Stimulated activated CD4-positive, alpha-beta T cell treated with anti-CD3 and anti-CD28 coated beads, Interleukin-4, amount 100 ng/mL, for 1 hour (primary cell): Measurements from ENCODE around the gene PCSK4.
"Not testable (repeated sequence)": the region's sequence is repeated elsewhere in the genome, so short reads cannot be mapped to it uniquely, and the experiment has no call there.

Source experiments
- DNase-seq: peaks from one replicate; pipeline ENCODE4 v3.0.0-alpha.2; 2020

The PCSK4 gene

GRCh38 chr19:1503925-1504773 is 14.0 kb upstream of the PCSK4 start:
- no peak for DNase-seq

- DNase-seq: peak; percentile 75
These were observed 13.2 kb upstream of the PCSK4 start for GRCh38 chr19:1503089-1503924.

GRCh38 chr19:1502433-1503088 is 12.4 kb upstream of the PCSK4 start:
- DNase-seq: no peak

- no peak for DNase-seq
These were observed 11.0 kb upstream of the PCSK4 start for GRCh38 chr19:1501200-1501595.

GRCh38 chr19:1499231-1499630 is 9.1 kb upstream of the PCSK4 start:
- not testable (repeated sequence) for DNase-seq

GRCh38 chr19:1497578-1498235 is 7.6 kb upstream of the PCSK4 start:
- DNase-seq: no peak

GRCh38 chr19:1496714-1497577 is 6.8 kb upstream of the PCSK4 start:
- DNase-seq: no peak

- no peak for DNase-seq
These were observed 5.9 kb upstream of the PCSK4 start for GRCh38 chr19:1495799-1496713.

- no peak for DNase-seq
These were observed 5.1 kb upstream of the PCSK4 start for GRCh38 chr19:1495051-1495798.

- no peak for DNase-seq
These were observed 4.1 kb upstream of the PCSK4 start for GRCh38 chr19:1494115-1494815.

GRCh38 chr19:1492474-1493006 is 2.4 kb upstream of the PCSK4 start:
- DNase-seq: no peak

GRCh38 chr19:1491849-1492170 is 1.7 kb upstream of the PCSK4 start:
- no peak for DNase-seq

GRCh38 chr19:1491114-1491848 is 1.1 kb upstream of the PCSK4 start, which contains the start of gene REEP6:
REEP6 (plus strand) TSS chr19:1491181; CDS start chr19:1491270, 89 bp downstream.
- DNase-seq: no peak

- no peak for DNase-seq
These were observed 463 bp downstream of the PCSK4 start for GRCh38 chr19:1489463-1490310.

- no peak for DNase-seq
These were observed 1.9 kb downstream of the PCSK4 start for GRCh38 chr19:1488282-1488601.

- no peak for DNase-seq
These were observed 2.4 kb downstream of the PCSK4 start for GRCh38 chr19:1487576-1488281.
